ENCODE data around the gene SORCS2.

The SORCS2 gene

GRCh38 chr4:7384003-7384928 is 191.9 kb downstream of the SORCS2 start:
- no peak for DNase-seq

- DNase-seq, result no peak
Observed at GRCh38 chr4:7384929-7385890, 192.9 kb downstream of the SORCS2 start.

- DNase-seq, result no peak
Observed at GRCh38 chr4:7387925-7388324, 195.6 kb downstream of the SORCS2 start.

DNA sequence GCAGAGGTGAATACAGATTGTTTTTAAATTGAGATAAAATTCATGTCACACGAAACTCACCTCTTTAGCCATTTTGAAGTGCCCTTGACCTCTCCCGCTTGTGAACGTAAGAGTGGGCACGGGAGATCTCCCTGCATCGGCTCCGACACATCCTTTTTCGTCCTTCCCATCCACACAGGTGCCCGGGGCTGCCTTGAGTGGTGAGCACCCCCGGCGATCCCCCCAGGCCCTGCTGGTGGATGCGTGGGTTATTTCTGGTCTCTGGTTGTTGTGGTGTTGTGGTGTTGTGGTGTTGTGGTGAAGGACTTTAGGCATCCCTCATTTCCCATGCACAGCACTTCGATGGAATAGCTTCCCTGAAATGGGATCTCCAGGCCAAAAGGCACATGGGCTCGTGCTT is 196.3 kb downstream of the SORCS2 start:
- no peak for DNase-seq

GRCh38 chr4:7389101-7389701 is 196.9 kb downstream of the SORCS2 start:
- no peak for DNase-seq

DNA sequence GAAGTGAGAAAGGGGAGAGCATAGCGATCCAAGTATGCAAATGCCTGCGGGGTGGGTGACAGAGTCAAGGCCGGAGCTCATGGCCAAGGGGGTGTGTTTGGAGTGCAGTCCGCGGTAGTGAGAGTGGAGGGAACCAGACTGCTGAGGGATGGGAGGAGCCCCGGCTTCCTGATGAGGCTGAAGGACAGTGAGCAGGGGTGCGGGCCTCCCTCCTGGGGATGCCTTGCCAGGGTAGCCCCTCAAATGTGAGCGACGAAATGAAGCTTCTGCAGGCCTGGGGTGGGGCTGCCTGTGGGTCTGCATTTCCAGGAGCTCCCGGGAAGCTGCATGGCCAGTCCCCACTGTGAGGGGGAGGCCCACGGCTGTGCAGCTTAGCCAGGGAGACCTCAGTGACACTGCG is 197.4 kb downstream of the SORCS2 start:
- no peak for DNase-seq

- no peak for DNase-seq
Observed at GRCh38 chr4:7390336-7390735, 198.0 kb downstream of the SORCS2 start.

DNA sequence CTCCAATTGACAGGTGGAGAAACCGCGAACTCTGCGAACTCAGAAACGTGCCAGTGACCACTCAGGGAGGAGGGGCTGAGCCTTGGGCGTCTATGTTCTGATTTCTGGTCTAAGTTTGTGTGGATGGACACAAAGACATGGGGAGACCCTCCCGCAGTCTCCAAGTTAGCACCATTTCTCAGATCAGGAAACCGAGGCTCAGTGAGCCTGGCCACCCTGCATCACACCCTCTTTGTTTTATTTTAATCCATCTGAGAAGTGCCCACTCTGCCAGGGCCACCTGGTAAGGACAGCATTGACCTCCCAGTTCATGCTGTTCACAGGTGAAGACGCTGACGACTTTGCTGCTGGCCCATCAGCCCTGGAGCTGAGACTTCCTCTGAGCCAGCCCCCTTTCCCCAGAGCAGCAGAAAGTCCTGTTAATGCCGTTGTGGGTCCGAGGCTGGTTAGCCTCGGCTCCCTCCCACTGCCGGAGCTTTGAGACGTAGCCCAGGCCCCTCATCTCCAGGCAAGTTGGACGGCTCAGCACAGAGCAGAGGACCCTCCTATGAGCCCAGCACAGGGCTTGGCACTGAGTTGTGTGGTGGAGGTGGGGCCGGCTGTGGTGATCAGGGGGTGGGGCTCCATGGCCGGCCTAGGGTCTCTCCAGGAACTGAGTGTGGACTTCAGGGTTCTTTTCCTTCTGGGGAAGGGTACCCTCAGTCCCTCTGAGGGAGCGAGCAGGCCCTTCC is 198.7 kb downstream of the SORCS2 start:
- DNase-seq, result no peak

DNA sequence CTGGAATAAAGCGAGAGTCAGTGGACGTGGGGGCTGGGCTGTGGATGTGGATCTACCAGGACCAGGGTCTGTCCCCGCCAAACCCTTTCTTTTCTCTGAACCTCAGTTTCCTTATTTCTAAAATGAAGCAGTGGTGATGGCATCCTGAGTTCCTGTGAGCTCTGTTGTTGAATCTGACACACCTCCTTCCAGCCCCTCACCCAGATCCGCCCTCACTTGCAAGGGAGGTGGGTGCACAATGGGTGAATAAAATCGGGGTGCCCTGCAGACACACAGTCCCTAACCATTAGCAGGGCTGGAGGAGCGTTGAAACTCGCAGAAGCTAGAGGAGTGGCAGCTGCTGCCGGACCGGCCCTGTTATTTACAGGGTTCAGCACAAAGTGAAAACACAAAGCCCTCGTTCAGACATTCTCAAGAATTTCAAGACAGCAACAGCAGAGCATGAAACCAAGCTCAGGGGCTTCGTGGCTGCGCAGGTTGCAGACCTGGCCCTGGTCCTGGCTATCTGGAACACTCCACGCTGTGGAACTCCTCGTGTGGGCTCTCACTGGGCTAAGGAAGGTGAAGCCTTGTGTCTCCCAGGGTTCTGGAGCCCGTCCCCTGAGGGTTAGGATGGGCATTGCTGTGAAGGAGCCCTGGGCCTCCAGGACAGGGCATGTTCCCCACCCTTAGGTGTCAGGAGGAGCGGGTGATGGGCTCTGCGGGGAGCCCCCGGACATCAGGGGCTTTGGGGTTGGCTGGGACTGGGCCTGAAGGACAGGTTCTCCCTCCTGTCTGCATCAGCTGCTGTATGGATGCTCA is 199.5 kb downstream of the SORCS2 start:
- DNase-seq, result no peak

DNA sequence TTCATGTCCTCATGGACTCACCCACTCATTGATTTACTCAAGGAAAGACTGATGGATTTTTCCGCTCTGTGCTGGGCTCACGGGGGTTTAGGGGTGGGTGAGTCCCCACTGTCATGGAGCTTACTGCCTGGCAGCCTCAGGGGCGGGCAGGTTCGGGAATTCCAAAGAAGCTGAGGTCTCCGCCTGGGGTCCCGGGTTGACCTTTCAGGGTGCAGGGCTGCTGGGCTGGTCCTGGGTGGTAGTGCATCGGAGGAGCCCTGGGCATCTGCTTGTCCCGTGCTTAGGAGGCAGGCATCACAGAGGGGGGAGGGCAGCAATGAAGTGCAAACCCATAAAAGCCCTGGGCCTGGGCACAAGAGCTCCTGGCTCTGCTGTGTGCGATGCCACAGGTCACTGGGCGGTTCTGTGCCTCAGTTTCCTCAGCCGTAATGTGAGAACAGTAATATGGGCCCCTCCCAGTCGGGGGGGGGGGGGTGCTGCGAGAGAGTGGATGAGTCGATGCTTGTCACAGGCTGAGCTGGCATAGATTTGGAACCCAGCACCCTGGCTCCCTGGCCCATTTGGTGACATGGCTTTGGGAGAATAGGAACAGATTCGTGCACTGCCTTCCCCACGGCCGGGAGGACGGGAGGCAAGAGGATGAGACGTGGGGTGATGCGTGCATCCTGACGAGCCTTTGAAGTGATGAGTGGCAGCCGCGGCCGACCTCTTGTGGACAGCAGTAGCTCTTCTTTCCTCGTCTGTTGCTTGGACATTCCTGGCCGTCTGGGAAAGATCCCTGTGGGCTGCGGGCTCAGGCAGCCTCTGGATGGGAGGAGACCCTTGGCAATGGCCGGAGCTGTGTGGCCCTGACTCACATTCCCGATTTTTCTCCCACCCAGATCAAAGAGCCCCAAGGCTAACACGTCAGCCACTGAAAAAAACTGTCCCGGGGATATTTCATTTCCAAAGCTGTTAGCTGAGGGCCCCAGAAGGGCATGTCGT is 200.4 kb downstream of the SORCS2 start:
- no peak for DNase-seq

DNA sequence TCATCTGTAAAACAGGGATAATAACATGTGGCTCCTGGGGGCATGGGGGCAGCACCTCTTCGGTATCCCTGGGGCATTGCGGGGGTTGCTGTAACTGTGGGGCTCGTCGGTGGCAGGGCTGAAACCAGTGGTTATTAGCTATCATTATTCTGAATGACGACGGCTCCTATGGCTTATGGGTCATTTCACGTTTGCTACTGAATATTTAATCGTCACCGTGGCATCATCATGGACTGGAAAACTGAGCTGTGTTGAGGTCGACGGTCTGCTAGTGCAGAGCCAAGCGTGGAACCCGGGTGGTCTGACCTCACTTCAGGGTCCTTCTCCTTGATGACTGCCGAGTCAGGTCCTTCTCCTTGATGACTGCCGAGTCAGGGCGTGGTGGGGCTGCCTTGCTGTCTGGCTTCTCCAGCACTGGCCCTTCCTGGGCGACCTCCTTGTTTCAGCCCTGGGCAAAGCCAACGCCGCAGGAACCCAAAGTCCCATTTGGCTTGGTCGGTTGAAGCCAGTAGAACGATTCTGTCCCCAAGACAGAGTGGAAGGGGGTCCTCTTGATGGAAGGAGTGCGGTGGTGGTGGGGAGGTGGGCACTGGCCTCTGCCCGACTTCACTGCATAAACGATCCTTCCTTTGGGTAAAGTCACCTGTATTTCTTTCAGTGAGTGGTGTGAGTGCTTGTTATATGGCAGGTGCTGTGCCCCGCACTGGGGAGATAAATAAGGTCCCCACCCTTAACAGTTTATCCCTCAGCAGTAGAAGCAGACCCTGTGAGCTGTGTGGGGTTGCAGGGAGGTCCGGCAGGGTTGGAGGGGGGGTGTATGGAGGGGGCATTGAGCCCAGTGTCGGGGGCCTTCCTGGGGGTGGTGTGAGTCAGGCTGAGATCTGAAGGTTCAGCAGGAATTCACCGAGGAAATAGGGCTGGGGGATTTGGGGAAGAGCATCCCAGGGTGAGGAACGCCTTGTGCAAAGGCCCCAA is 201.6 kb downstream of the SORCS2 start:
- DNase-seq, result no peak

- DNase-seq, result no peak
Observed at GRCh38 chr4:7394681-7395451, 202.5 kb downstream of the SORCS2 start.

- DNase-seq, result no peak
Observed at GRCh38 chr4:7395645-7396044, 203.3 kb downstream of the SORCS2 start.

- DNase-seq, result no peak
Observed at GRCh38 chr4:7396186-7396910, 204.0 kb downstream of the SORCS2 start.

DNA sequence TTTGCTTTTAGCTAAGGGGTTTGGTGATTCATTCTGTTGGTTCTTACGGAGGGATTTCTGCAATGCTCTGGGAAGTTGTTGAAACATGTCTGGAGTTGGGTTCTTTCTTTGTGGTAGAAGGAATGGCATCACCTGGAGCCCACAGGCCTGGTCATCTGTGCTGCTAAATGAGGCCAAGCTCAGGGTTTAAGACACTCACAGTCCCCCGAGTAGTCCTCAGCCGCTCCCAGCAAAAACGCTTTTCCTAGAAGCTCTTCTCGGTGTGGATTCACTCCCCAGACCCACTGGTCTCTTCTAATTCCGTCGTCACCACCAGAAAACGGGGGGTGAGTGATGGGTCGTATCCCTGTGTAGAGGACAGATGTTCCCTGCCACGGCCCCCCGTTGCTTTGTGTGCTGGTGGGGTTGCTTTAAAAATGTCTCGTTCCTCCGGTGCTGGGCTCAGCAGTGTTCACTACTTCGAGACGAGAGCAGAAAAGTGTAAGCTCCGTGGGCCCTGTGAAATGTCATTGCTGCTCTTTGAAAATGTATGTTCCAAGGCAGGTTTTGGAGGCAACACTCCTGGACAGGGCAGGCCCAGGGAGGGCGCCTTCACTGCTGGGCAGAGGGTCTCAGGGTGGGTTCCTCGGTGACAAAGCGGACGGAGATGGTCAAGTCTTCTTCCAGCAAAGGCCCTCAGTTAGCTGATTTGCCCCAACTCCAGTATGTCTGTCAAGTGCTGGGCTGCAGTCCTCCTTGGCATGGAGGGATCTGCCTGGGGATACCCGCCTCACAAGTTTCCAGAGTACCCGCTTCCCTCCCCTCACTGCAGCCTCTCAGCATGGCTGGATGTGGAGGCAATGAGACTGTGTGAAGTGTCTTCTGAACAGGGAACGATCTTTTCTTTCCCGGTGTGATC is 205.1 kb downstream of the SORCS2 start:
- no peak for DNase-seq

GRCh38 chr4:7398104-7398423 is 205.7 kb downstream of the SORCS2 start:
- DNase-seq, result no peak

Data from stimulated activated CD8-positive, alpha-beta memory T cell treated with anti-CD3 and anti-CD28 coated beads, Interleukin-4, amount 100 ng/mL, for 48 hours (primary cell).